HG02763 (cell line): ENCODE measurements around the gene PLS1.
"Not testable (repeated sequence)": the region's sequence is repeated elsewhere in the genome, so short reads cannot be mapped to it uniquely, and the experiment has no call there.

Experiments
- ATAC-seq: cut with Tn5 transposase; IDR thresholded peaks from one replicate; pipeline ENCODE4 v1.9.1; 2021; ENCODE audit warnings: mild to moderate bottlenecking, moderate library complexity; ENCODE audit not compliant: unreplicated experiment

The PLS1 gene

GRCh38 chr3:142752605-142753004 lies 156.4 kb downstream of the PLS1 start:
- ATAC-seq = not testable (repeated sequence)

GRCh38 chr3:142754494-142754893 lies 158.3 kb downstream of the PLS1 start:
- no peak for ATAC-seq
